Thoracic aorta (tissue), 2 donors: ENCODE results near the gene OR8B2. TPM values are rescaled to one million over a fixed set of nuclear protein-coding genes. Genes with fewer than 3 reads are reported as not detected.

Experiments
- ATAC-seq: fragments of 150-250 bp; one replicate; pipeline ENCODE4 v1.8.0; 2017; ENCODE audit warnings: low read depth; ENCODE audit not compliant: insufficient number of reproducible peaks, low FRiP score
- DNase-seq: peaks from one replicate; pipeline ENCODE4 v3.0.0-alpha.2; 2020; ENCODE audit warnings: low spot score
- H3K27ac ChIP-seq, 2 donors: fragments of 200-600 bp; sonication (generic); 1 replicate in 1 of 2; 2 replicates in 1 of 2; pipeline ENCODE4 v1.5.1; 2016; ENCODE audit warnings: mild to moderate bottlenecking in 2 of 2, moderate library complexity in 2 of 2
- H3K27me3 ChIP-seq: fragments of 200-600 bp; sonication (generic); replicated peaks from 2 replicates; pipeline ENCODE4 v1.6.0; 2016; ENCODE audit warnings: mild to moderate bottlenecking; ENCODE audit not compliant: insufficient read depth
- H3K36me3 ChIP-seq: fragments of 200-600 bp; sonication (generic); one replicate; pipeline ENCODE4 v1.5.1; 2016
- H3K4me1 ChIP-seq, 2 donors: fragments of 200-600 bp; sonication (generic); 1 replicate in 1 of 2; 2 replicates in 1 of 2; pipeline versions ENCODE4 v1.5.1 to v1.6.0; 2016; ENCODE audit warnings: low read depth in 2 of 2, mild to moderate bottlenecking in 1 of 2; ENCODE audit not compliant: control insufficient read depth in 1 of 2
- H3K4me3 ChIP-seq: fragments of 200-600 bp; sonication (generic); 2 replicates; pipeline ENCODE4 v1.5.1; 2016; ENCODE audit warnings: mild to moderate bottlenecking
- H3K9me3 ChIP-seq: fragments of 200-600 bp; sonication (generic); 2 replicates; pipeline ENCODE4 v1.5.1; 2016
- total RNA-seq, 2 donors: library from RNA; depleted of rRNA; stranded (reverse); fragments of >200 nt; gene quantifications; one replicate each; pipeline versions ENCODE4 v1.1.0 to v1.2.3, GENCODE V29; 2016
- TF ChIP-seq, protein P1 (sequence below): fragments of 200-600 bp; sonication (generic); IDR thresholded peaks from one replicate; pipeline ENCODE4 v1.5.1; 2019; ENCODE audit warnings: antibody characterized with exemption

OR8B2 gene
- total RNA-seq, 2 donors from 2014 or later, result not detected

GRCh38 chr11:124344346-124344745, 40.0 kb downstream of the OR8B2 start:
- Histone ChIP-seq H3K36me3 (no peaks in the 10 kb centered on the region), H3K9me3 (no peaks in the 10 kb centered on the region), H3K4me3 (no peak overlapping the region), H3K4me1 (no peaks in the 10 kb centered on the region), H3K27me3 (no peaks in the 10 kb centered on the region), H3K27ac (no peak overlapping the region)
- no peak for DNase-seq
- TF ChIP-seq, protein P1, sequence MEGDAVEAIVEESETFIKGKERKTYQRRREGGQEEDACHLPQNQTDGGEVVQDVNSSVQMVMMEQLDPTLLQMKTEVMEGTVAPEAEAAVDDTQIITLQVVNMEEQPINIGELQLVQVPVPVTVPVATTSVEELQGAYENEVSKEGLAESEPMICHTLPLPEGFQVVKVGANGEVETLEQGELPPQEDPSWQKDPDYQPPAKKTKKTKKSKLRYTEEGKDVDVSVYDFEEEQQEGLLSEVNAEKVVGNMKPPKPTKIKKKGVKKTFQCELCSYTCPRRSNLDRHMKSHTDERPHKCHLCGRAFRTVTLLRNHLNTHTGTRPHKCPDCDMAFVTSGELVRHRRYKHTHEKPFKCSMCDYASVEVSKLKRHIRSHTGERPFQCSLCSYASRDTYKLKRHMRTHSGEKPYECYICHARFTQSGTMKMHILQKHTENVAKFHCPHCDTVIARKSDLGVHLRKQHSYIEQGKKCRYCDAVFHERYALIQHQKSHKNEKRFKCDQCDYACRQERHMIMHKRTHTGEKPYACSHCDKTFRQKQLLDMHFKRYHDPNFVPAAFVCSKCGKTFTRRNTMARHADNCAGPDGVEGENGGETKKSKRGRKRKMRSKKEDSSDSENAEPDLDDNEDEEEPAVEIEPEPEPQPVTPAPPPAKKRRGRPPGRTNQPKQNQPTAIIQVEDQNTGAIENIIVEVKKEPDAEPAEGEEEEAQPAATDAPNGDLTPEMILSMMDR, result no peak
- no peak for ATAC-seq

DNA sequence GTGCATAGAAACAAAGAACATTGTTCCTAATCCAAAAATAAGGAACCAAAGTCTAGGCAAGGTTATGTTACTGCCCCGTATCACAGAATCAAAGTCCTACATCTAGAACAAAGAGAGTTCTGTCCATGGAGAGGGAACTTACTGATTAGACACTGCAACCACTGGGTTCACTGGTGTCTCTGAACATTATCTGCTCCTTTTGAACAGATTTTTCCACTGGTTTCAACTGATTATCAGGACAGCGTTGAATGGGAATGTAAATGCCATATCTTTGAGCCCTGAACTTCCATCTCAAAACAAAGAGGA, 44.2 kb downstream of the OR8B2 start:
- DNase-seq (no peak), ATAC-seq (no peak)
- Histone ChIP-seq H3K4me1 (no peaks in the 10 kb centered on the region), H3K9me3 (no peaks in the 10 kb centered on the region), H3K27ac (no peak overlapping the region), H3K4me3 (no peak overlapping the region), H3K36me3 (no peaks in the 10 kb centered on the region), H3K27me3 (no peaks in the 10 kb centered on the region)
- TF ChIP-seq, protein P1, result no peak

DNA sequence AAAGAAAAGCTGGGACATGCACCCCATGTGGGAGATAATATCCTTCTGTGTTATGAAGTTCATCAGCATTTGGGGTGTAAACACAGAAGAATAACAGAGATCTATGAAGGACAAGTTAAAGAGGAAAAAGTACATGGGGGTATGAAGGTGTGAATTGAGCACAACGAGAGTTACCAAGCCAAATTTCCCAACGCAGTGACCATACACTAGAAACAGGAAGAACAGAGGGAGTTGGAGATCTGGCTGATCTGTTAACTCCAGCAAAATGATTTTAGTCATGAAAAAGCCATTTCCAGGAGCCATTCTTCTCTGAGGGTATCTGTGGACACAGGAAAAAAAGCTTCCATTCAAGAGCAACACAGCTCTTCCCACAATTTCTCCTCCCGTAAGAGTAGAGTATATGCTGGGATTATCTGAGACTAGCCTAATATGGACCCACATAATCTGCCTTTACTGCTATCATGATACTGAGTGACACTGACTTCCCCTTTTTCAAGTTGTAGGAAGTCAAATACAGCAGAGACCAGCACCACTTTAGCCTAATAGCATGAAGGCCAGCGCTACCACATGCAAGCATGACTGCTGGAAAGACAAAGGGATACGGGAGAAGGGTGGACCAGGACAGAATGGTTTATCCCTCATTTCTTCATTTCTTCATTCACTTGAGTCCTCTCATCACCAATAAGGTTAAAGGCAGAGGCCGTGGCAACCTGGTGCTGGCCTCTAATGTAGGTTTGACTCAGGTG, 44.7 kb downstream of the OR8B2 start:
- no peaks in the 10 kb centered on the region for H3K36me3 ChIP-seq
- H3K27me3 ChIP-seq, result no peaks in the 10 kb centered on the region
- DNase-seq, result no peak
- no peaks in the 10 kb centered on the region for H3K4me1 ChIP-seq
- H3K4me3 ChIP-seq, result no peak overlapping the region
- TF ChIP-seq, protein P1, result no peak
- no peak for ATAC-seq
- H3K9me3 ChIP-seq, result no peaks in the 10 kb centered on the region
- H3K27ac ChIP-seq, result no peak overlapping the region

Other genes starting within 250 kb of the OR8B2 start
- not detected for gene OR10D3, start 201.2 kb downstream of the OR8B2 start, total RNA-seq
- not detected for gene OR8G1, start 143.4 kb downstream of the OR8B2 start, total RNA-seq
- not detected for gene OR8G5, start 128.1 kb downstream of the OR8B2 start, total RNA-seq
- gene OR8D1, start 70.5 kb downstream of the OR8B2 start, total RNA-seq, result not detected
- not detected for gene OR8D2, start 64.3 kb downstream of the OR8B2 start, total RNA-seq
- gene OR8B3, start 14.5 kb upstream of the OR8B2 start, total RNA-seq, result not detected
- gene OR8B4, start 40.4 kb upstream of the OR8B2 start, total RNA-seq, result not detected
- gene OR8B8, start 61.2 kb upstream of the OR8B2 start, total RNA-seq, result not detected
- not detected for gene OR8B12, start 159.2 kb upstream of the OR8B2 start, total RNA-seq
- under 1 TPM in 1 of 2 donors, not detected in 1; 0.81 TPM for gene OR8A1, start 185.5 kb upstream of the OR8B2 start, total RNA-seq
- gene PANX3, start 226.9 kb upstream of the OR8B2 start, total RNA-seq, result not detected
- 10 to 100 TPM; 30.3 to 57.8 TPM for gene TBRG1, start 238.4 kb upstream of the OR8B2 start, total RNA-seq